Measurements from ENCODE around the gene AKT3. TPM values are rescaled to one million over a fixed set of nuclear protein-coding genes. Genes with fewer than 3 reads are reported as not detected.

AKT3 gene
- total RNA-seq, 1 donor from 2014 or later: 110 TPM

- Mint-ChIP-seq H3K36me3 (no peaks in the 10 kb centered on the region), H3K27ac (no peak overlapping the region), H3K9me3 (no peaks in the 10 kb centered on the region), H3K27me3 (ENCODE audit: low read depth) (no peaks in the 10 kb centered on the region), H3K4me1 (peaks cover 12% of the 10 kb centered on the region), H3K4me3 (no peak overlapping the region)
- TF ChIP-seq CTCF (IDR thresholded peaks at IDR 0.05; ENCODE audit: unreplicated experiment): no peak
- no peak for DNase-seq (ENCODE audit: low spot score in 2 of 2, unreplicated experiment in 2 of 2)
Observed at GRCh38 chr1:243735457-243735856, 114.6 kb downstream of the AKT3 start.

- H3K4me3 Mint-ChIP-seq: no peak overlapping the region
- no peak for TF ChIP-seq CTCF (IDR thresholded peaks at IDR 0.05; ENCODE audit: unreplicated experiment)
- H3K27me3 Mint-ChIP-seq (ENCODE audit: low read depth): no peaks in the 10 kb centered on the region
- H3K4me1 Mint-ChIP-seq: peaks cover 2% of the 10 kb centered on the region
- H3K9me3 Mint-ChIP-seq: no peaks in the 10 kb centered on the region
- H3K27ac Mint-ChIP-seq: peak overlapping the region; percentile 8
- DNase-seq (ENCODE audit: low spot score in 2 of 2, unreplicated experiment in 2 of 2): no peak
- peaks cover 5% of the 10 kb centered on the region for H3K36me3 Mint-ChIP-seq
Observed at GRCh38 chr1:243734308-243734695, 115.7 kb downstream of the AKT3 start.

- DNase-seq (ENCODE audit: low spot score in 2 of 2, unreplicated experiment in 2 of 2): no peak
- peaks cover 2% of the 10 kb centered on the region for H3K4me1 Mint-ChIP-seq
- H3K4me3 Mint-ChIP-seq: no peak overlapping the region
Observed at GRCh38 chr1:243733670-243734307, 116.3 kb downstream of the AKT3 start.

DNA sequence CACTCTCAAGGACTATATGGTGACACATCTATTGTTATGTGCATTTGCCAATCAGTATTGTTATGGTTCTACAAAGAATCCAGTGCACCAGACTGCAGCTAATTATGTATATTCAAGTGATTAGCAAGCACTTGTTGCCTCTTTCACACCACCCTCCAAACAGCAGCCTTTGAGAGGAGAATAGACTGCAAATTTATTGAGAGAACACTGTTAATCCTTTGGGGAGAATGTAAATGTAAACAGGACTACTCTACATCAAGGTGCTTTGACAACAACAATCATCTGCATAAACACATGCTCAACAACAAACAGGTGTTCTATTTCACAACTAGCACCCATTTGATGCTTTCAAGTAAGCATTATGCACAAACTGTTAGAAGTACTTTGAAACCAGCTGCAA lies 117.4 kb downstream of the AKT3 start:
- H3K9me3 Mint-ChIP-seq: no peaks in the 10 kb centered on the region
- H3K27ac Mint-ChIP-seq: no peak overlapping the region
- no peak for TF ChIP-seq CTCF (IDR thresholded peaks at IDR 0.05; ENCODE audit: unreplicated experiment)
- H3K27me3 Mint-ChIP-seq (ENCODE audit: low read depth): no peaks in the 10 kb centered on the region
- H3K4me3 Mint-ChIP-seq: no peak overlapping the region
- peaks cover 5% of the 10 kb centered on the region for H3K36me3 Mint-ChIP-seq
- peaks cover 2% of the 10 kb centered on the region for H3K4me1 Mint-ChIP-seq
- no peak for DNase-seq (ENCODE audit: low spot score in 2 of 2, unreplicated experiment in 2 of 2)

More at GRCh38 chr1:243733670-243734307, 116.3 kb downstream of the AKT3 start:
- peaks cover 5% of the 10 kb centered on the region for H3K36me3 Mint-ChIP-seq
- TF ChIP-seq CTCF (IDR thresholded peaks at IDR 0.05; ENCODE audit: unreplicated experiment): no peak
- H3K27me3 Mint-ChIP-seq (ENCODE audit: low read depth): no peaks in the 10 kb centered on the region
- no peak overlapping the region for H3K27ac Mint-ChIP-seq
- H3K9me3 Mint-ChIP-seq: no peaks in the 10 kb centered on the region

DNA sequence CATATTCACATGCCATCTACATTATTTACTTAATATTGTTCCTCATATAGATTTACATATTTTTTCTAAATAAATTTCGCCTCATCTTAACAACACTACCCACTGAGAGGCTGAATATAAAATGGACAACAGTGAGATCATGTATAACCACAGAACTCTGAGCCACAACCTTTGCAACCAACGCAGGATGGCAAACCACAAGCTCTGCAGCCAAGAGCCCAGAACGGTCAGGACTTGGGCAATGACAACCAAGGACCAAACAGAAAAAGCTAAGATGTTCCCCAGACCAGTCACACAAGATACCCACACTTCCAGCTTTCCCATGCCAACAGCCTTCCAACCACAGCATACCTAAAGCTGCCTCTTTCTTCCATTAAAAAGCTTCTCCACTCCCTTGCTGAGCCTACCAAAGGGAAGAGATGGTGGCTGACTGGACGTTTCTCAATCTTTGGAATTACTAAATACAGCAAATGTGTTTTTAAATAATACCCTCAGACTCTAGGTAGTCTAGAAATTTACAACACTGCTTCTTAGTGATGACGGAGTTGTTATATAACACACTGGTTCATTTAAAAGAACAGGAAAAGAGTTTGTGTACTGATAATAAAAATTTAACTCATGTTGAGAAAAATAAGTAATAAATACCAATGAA lies 117.9 kb downstream of the AKT3 start:
- Mint-ChIP-seq H3K9me3 (no peaks in the 10 kb centered on the region), H3K27ac (peak overlapping the region; percentile 44)
- no peak for DNase-seq (ENCODE audit: low spot score in 2 of 2, unreplicated experiment in 2 of 2)

More for the DNA sequence above, 117.9 kb downstream of the AKT3 start:
- Mint-ChIP-seq H3K4me3 (no peak overlapping the region), H3K4me1 (peaks cover 2% of the 10 kb centered on the region), H3K27me3 (ENCODE audit: low read depth) (no peaks in the 10 kb centered on the region), H3K36me3 (peaks cover 5% of the 10 kb centered on the region)
- no peak for TF ChIP-seq CTCF (IDR thresholded peaks at IDR 0.05; ENCODE audit: unreplicated experiment)
